ENCODE results near the gene HECA. TPM values are rescaled to one million over a fixed set of nuclear protein-coding genes. Genes with fewer than 3 reads are reported as not detected.

HECA gene, protein sequence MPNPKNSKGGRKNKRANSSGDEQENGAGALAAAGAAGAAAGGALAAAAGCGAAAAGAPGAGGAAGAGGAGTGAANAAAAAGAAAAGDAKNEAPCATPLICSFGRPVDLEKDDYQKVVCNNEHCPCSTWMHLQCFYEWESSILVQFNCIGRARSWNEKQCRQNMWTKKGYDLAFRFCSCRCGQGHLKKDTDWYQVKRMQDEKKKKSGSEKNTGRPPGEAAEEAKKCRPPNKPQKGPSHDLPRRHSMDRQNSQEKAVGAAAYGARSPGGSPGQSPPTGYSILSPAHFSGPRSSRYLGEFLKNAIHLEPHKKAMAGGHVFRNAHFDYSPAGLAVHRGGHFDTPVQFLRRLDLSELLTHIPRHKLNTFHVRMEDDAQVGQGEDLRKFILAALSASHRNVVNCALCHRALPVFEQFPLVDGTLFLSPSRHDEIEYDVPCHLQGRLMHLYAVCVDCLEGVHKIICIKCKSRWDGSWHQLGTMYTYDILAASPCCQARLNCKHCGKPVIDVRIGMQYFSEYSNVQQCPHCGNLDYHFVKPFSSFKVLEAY
- total RNA-seq (2022; extraction: Qiagen RNA extraction): 1.4 to 2.3 TPM (median 1.9 TPM) in 5 replicates

DNA sequence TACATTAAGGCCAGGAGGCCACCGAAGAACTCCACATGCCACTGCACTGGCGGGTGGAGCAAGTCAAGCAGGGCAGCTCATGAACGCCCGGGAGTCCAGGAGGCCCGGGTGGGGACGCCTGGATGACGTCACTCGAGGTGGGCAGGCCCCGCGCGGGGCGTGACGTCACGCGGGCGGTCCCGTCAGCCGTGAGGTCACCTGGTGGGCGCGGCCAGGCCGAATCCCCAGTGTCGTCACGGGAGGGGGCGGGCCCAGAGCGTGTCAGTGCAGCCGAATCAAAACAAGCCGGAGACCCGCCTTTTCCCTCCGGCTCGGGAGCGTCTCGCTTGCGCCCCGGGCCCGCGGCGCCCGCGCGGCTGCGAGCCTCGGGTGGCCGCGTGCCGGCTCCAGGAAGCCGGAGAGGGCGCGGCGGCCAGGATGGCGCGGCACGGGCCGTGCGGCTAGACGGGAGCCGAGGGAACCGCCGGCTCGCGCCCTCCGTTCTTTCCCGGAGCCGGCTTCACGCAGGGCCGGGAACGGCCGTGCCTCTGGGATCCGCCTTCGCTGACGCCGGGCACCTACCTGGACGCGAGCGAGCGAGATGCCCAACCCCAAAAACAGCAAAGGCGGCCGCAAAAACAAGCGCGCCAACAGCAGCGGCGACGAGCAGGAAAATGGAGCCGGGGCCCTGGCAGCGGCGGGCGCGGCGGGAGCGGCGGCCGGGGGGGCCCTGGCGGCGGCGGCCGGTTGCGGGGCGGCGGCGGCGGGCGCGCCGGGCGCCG lies at the start of gene HECA:
Gene HECA, plus strand, starts transcription at position 264 of the 761 bp plus-strand sequence. Its CDS starts 317 bp downstream, at position 581.

Other genes with a start within 250 kb of the HECA start
- gene REPS1, start 146.8 kb upstream of the HECA start, total RNA-seq (2022; extraction: Qiagen RNA extraction): 23.5 to 26.6 TPM (median 25.2 TPM) in 5 replicates
- gene ABRACL, start 106.3 kb upstream of the HECA start, total RNA-seq (2022; extraction: Qiagen RNA extraction): 46.6 to 60.9 TPM (median 49.5 TPM) in 5 replicates
- not detected in 5 replicates for gene TXLNB, start 156.9 kb downstream of the HECA start, total RNA-seq (2022; extraction: Qiagen RNA extraction)
- gene CITED2, start 239.6 kb downstream of the HECA start, total RNA-seq (2022; extraction: Qiagen RNA extraction): 27.0 to 45.3 TPM (median 39.5 TPM) in 5 replicates

Data from A549 treated with AZD2906 at 1 μM for 4 hours (cell line).